Pancreas (tissue), 10 donors: ENCODE data around the gene LAIR2. TPM values are rescaled to one million over a fixed set of nuclear protein-coding genes. Genes with fewer than 3 reads are reported as not detected.
"Not testable (repeated sequence)": the region's sequence is repeated elsewhere in the genome, so short reads cannot be mapped to it uniquely, and the experiment has no call there.

Experiments used
- ATAC-seq, 4 donors: fragments of 200-7000 bp; cut with Tn5 transposase; one replicate each; pipeline versions ENCODE4 v1.8.0 to v1.9.1; 2020; ENCODE audit warnings: mild to moderate bottlenecking in 4 of 4, moderate library complexity in 4 of 4
- DNase-seq, 6 donors: peaks; one replicate each; pipeline ENCODE4 v3.0.0-alpha.2; 2020
- FAIRE-seq: peaks from 2 replicates; lab custom pipeline; 2012; peaks lifted over from hg19 to GRCh38; lab: Jason Lieb, UNC
- H3K27ac ChIP-seq, 4 donors: fragments of 200-600 bp; sonication (generic); 1 replicate in 3 of 4; 2 replicates in 1 of 4; pipeline versions ENCODE4 v1.5.0 to v1.8.0; 2020
- H3K27me3 ChIP-seq, 4 donors: fragments of 200-600 bp; one replicate each; pipeline ENCODE4 v1.8.0; 2021
- H3K36me3 ChIP-seq, 3 donors: fragments of 200-600 bp; sonication (generic) in 1 of 3; one replicate each; pipeline versions ENCODE4 v1.5.0 to v1.8.0; 2020 to 2021
- H3K4me1 ChIP-seq, 3 donors: fragments of 200-600 bp; one replicate each; pipeline ENCODE4 v1.8.0; 2021
- H3K4me3 ChIP-seq, 4 donors: fragments of 200-600 bp; sonication (generic) in 2 of 4; one replicate each; pipeline versions ENCODE4 v1.5.0 to v1.8.0; 2020 to 2021
- H3K9me3 ChIP-seq, 4 donors: fragments of 200-600 bp; one replicate each; pipeline ENCODE4 v1.8.0; 2021
- WGBS, 2 donors: extraction: QIAGEN DNeasy Blood & Tissue Kit; methylation state at CpG; one replicate each; pipeline ENCODE4 v1.1.7; 2013; 5-methylcytosine and 5-hydroxymethylcytosine counted together
- intact Hi-C, 3 donors: fragments of 100-400 bp; cut with DNase I; formaldehyde crosslinking; loops; one replicate each; pipeline versions ENCODE4 v1.11.1 to v1.14.2; 2022
- polyA plus RNA-seq, 2 donors: library from polyadenylated mRNA; stranded (reverse); fragments of 200-250 nt; gene quantifications; one replicate each; pipeline ENCODE4 v1.2.3, GENCODE V29; 2013
- total RNA-seq, 6 donors: library from RNA; stranded (reverse); fragmentation: NEBNext Ultra II Directional in 4 of 6; extraction: Animal tissue kit (Norgen Biotek cat#: 25700) in 4 of 6; gene quantifications; one replicate each; pipeline versions ENCODE4 v1.2.1 to v1.2.4, GENCODE V29; 2021 to 2023
- TF ChIP-seq, protein P1 (sequence below), 4 donors: fragments of 200-600 bp; sonication (generic) in 3 of 4; IDR thresholded peaks; one replicate each; pipeline versions ENCODE4 v1.5.0 to v1.8.0; 2021; ENCODE audit warnings: antibody characterized with exemption in 4 of 4
- donor health status: healthy with polysubstance abuse.
- donor health status: DM: no; HTN: no; CAD: no; lungs with moderate emphysema.
- donor health status: DM: no; HTN: no; CAD: no.
- donor health status: control.
- donor health status: control.
- donor health status: Bipolar disorder and iron deficiency.
- donor health status: DM: yes; HTN: yes; CAD: no.
- donor health status: DM: no; HTN: no; CAD: no.
- donor health status: DM: no; HTN: no; CAD: no.
- donor health status: DM: yes; HTN: yes; CAD: no.

The LAIR2 gene
- total and polyA plus RNA-seq, 8 donors, result not detected

GRCh38 chr19:54492568-54492967, 10.1 kb upstream of the LAIR2 start:
- peaks cover 0 to 11% (median 0%) of the 10 kb centered on the region in 4 donors for H3K27me3 ChIP-seq
- no peak overlapping the region for H3K4me3 ChIP-seq
- H3K9me3 ChIP-seq, result no peaks in the 10 kb centered on the region
- no peak for FAIRE-seq
- ATAC-seq, result no peak
- intact Hi-C loops, result no loop called here
- no peaks in the 10 kb centered on the region for H3K36me3 ChIP-seq
- TF ChIP-seq, protein P1, sequence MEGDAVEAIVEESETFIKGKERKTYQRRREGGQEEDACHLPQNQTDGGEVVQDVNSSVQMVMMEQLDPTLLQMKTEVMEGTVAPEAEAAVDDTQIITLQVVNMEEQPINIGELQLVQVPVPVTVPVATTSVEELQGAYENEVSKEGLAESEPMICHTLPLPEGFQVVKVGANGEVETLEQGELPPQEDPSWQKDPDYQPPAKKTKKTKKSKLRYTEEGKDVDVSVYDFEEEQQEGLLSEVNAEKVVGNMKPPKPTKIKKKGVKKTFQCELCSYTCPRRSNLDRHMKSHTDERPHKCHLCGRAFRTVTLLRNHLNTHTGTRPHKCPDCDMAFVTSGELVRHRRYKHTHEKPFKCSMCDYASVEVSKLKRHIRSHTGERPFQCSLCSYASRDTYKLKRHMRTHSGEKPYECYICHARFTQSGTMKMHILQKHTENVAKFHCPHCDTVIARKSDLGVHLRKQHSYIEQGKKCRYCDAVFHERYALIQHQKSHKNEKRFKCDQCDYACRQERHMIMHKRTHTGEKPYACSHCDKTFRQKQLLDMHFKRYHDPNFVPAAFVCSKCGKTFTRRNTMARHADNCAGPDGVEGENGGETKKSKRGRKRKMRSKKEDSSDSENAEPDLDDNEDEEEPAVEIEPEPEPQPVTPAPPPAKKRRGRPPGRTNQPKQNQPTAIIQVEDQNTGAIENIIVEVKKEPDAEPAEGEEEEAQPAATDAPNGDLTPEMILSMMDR (IDR thresholded peaks at IDR 0.05), result no peak
- H3K27ac ChIP-seq, result no peak overlapping the region
- no peak for DNase-seq
- H3K4me1 ChIP-seq, result no peaks in the 10 kb centered on the region
- 68 to 77% methylated on average over 18 of the region's 18 CpGs for WGBS, 2 donors

GRCh38 chr19:54493056-54493455, 9.6 kb upstream of the LAIR2 start:
- H3K27ac ChIP-seq, ATAC-seq, H3K36me3 ChIP-seq, H3K4me3 ChIP-seq, H3K9me3 ChIP-seq, DNase-seq, intact Hi-C loops, H3K4me1 ChIP-seq, FAIRE-seq: not testable (repeated sequence)
- 55 to 80% methylated on average over 5 of the region's 5 CpGs for WGBS, 2 donors
- H3K27me3 ChIP-seq, result peaks cover 0 to 11% (median 0%) of the 10 kb centered on the region in 4 donors

GRCh38 chr19:54493967-54494585, 8.6 kb upstream of the LAIR2 start:
- no peak overlapping the region for H3K4me3 ChIP-seq
- H3K36me3 ChIP-seq, result no peaks in the 10 kb centered on the region
- H3K4me1 ChIP-seq, result no peaks in the 10 kb centered on the region
- TF ChIP-seq, protein P1 (IDR thresholded peaks at IDR 0.05), result no peak
- intact Hi-C loops, result no loop called here
- DNase-seq (no peak), FAIRE-seq (no peak), ATAC-seq (no peak)
- no peak overlapping the region for H3K27ac ChIP-seq
- peaks cover 0 to 11% (median 0%) of the 10 kb centered on the region in 4 donors for H3K27me3 ChIP-seq
- WGBS, 2 donors, result 50 to 65% methylated on average over 10 of the region's 10 CpGs
- H3K9me3 ChIP-seq, result no peaks in the 10 kb centered on the region

- H3K27ac ChIP-seq, H3K4me1 ChIP-seq, H3K36me3 ChIP-seq, ATAC-seq, intact Hi-C loops, H3K9me3 ChIP-seq, H3K4me3 ChIP-seq, FAIRE-seq, DNase-seq: not testable (repeated sequence)
- peaks cover 0 to 11% (median 0%) of the 10 kb centered on the region in 4 donors for H3K27me3 ChIP-seq
- 50 to 66% methylated on average over 5 of the region's 5 CpGs for WGBS, 2 donors
These were observed 7.3 kb upstream of the LAIR2 start for GRCh38 chr19:54495284-54495683.

DNA sequence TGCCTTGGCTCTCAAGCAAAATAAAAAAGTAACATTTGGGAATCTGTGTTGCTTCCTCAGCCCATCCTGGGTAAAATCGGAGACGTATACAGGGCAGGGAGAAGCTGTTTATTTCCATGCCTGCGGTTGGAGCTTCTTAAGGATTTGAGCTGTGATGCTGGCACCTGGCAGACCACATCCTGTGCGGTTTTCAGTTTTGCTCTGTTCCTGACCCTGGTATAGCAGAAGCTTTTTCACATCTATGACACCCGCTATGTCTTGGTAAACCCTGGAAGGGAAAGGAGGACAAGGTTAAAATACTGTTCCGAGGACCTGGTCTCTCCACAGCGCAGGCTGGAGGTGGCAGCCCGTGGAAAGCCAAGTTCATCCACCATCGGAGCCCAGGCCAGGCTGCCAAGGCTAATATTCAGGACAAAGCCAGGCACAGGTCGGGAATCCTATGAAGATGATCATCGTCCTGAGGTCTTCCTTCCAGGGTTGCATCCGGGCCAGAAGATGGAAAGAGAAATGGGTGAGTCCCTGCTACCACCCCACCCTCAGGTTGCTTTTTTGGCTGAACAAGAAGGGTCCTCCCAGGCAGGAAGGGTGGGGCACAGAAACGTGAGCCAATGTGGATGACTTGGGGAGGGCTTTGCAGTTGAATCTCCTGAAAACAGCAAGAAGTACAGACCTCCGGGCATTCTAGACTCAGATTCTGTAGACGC, 4.7 kb upstream of the LAIR2 start:
- H3K4me1 ChIP-seq, H3K27ac ChIP-seq, H3K27me3 ChIP-seq, H3K36me3 ChIP-seq, ATAC-seq, DNase-seq, H3K9me3 ChIP-seq, H3K4me3 ChIP-seq, FAIRE-seq, intact Hi-C loops: not testable (repeated sequence)
- WGBS, 2 donors, result 53 to 58% methylated on average over 8 to 9 of the region's 15 CpGs

DNA sequence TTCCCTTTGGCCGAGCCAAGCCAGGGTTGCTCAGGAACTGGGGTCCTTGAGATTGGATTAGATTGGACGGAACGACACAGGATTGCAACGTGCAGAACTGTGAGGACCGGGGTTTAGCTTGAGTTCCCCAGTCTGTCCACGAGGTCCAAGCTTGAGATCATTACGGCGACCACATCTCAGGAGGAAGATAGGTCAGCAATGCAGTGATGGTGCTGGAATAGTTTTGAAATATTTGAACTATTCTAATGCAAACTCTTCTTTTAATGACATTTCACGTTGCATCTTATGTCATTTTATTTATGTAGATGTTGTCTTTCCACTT, 4.2 kb upstream of the LAIR2 start:
- ATAC-seq, H3K27ac ChIP-seq, H3K4me1 ChIP-seq, intact Hi-C loops, FAIRE-seq, H3K9me3 ChIP-seq, H3K36me3 ChIP-seq, H3K27me3 ChIP-seq, DNase-seq, H3K4me3 ChIP-seq: not testable (repeated sequence)
- 51 to 60% methylated on average over 8 to 9 of the region's 9 CpGs for WGBS, 2 donors

DNA sequence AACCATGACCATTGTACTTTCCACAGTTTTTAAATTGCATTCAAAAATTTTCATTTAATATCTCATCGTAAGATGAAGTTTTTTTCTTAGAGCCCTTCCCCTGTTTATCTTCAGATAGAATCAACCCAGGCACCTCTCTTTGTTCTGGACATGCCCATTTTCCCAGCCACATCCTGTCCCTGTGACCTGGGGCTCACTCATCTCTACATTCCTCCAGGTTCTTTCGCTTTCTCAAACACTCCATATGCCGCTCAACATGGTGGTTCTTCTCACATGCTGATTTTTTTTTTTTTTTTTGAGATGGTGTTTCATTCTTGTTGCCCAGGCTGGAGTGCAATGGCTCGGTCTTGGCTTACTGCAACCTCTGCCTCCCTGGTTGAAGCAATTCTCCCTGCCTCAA, 2.9 kb downstream of the LAIR2 start:
- ATAC-seq, H3K9me3 ChIP-seq, H3K27ac ChIP-seq, H3K4me3 ChIP-seq, H3K27me3 ChIP-seq, H3K36me3 ChIP-seq, H3K4me1 ChIP-seq, DNase-seq, FAIRE-seq, intact Hi-C loops: not testable (repeated sequence)
- 55 to 78% methylated on average over 4 of the region's 4 CpGs for WGBS, 2 donors
